ENCODE data around the gene CDR2L. TPM values are rescaled to one million over a fixed set of nuclear protein-coding genes. Genes with fewer than 3 reads are reported as not detected.
"Not testable (repeated sequence)": the region's sequence is repeated elsewhere in the genome, so short reads cannot be mapped to it uniquely, and the experiment has no call there.

The CDR2L gene
- total and polyA plus RNA-seq, 4 donors = 0.70 to 1.5 (median 0.94) TPM

GRCh38 chr17:75004371-75004770, 16.9 kb downstream of the CDR2L start (continued):
- TF ChIP-seq TAF1 (conservative IDR thresholded peaks at IDR 0.05) (no peak), HNF4G (IDR thresholded peaks at IDR 0.05) (no peak), ATF3 (IDR thresholded peaks at IDR 0.05) (no peak)

- Histone ChIP-seq H3K4me1 (ENCODE audit: control insufficient read depth in 4 of 4, insufficient read depth in 4 of 4, low read length in 3 of 4) (no peaks in the 10 kb centered on the region), H3K9me3 (ENCODE audit: control insufficient read depth in 4 of 4, low read length in 3 of 4) (no peaks in the 10 kb centered on the region), H3K9ac (ENCODE audit: low read depth in 1 of 2, low read length in 2 of 2) (no peak overlapping the region), H3K4me3 (ENCODE audit: low read depth in 1 of 3, low read length in 3 of 3) (no peak overlapping the region), H3K27me3 (ENCODE audit: control insufficient read depth in 4 of 4, insufficient read depth in 4 of 4, low read length in 3 of 4) (no peaks in the 10 kb centered on the region), H3K27ac (ENCODE audit: low read depth in 1 of 2, low read length in 2 of 2) (no peak overlapping the region), H3K36me3 (ENCODE audit: control insufficient read depth in 4 of 4, insufficient read depth in 3 of 4, low read depth in 1 of 4, low read length in 3 of 4) (no peaks in the 10 kb centered on the region)
- TF ChIP-seq JUND (IDR thresholded peaks at IDR 0.05) = no peak
- no peak for TF ChIP-seq HNF4A (conservative IDR thresholded peaks at IDR 0.05)
- no peak for TF ChIP-seq GABPA (IDR thresholded peaks at IDR 0.05 in 1 of 2, conservative IDR thresholded peaks at IDR 0.05 in 1 of 2)
- TF ChIP-seq RXRA (IDR thresholded peaks at IDR 0.05) = no peak
- TF ChIP-seq REST (IDR thresholded peaks at IDR 0.05) = no peak
- TF ChIP-seq SP1 (IDR thresholded peaks at IDR 0.05) = no peak
- no peak for DNase-seq (ENCODE audit: low spot score)
- 85% methylated on average over 8 of the region's 8 CpGs for WGBS
These were observed 17.9 kb downstream of the CDR2L start for GRCh38 chr17:75005291-75005690.

GRCh38 chr17:75006084-75006483, 18.7 kb downstream of the CDR2L start:
- H3K27me3 ChIP-seq (ENCODE audit: control insufficient read depth in 4 of 4, insufficient read depth in 4 of 4, low read length in 3 of 4); H3K27ac ChIP-seq (ENCODE audit: low read depth in 1 of 2, low read length in 2 of 2); H3K4me3 ChIP-seq (ENCODE audit: low read depth in 1 of 3, low read length in 3 of 3); H3K9ac ChIP-seq (ENCODE audit: low read depth in 1 of 2, low read length in 2 of 2); DNase-seq (ENCODE audit: low spot score); H3K4me1 ChIP-seq (ENCODE audit: control insufficient read depth in 4 of 4, insufficient read depth in 4 of 4, low read length in 3 of 4); H3K36me3 ChIP-seq (ENCODE audit: control insufficient read depth in 4 of 4, insufficient read depth in 3 of 4, low read depth in 1 of 4, low read length in 3 of 4); H3K9me3 ChIP-seq (ENCODE audit: control insufficient read depth in 4 of 4, low read length in 3 of 4): not testable (repeated sequence)
- WGBS = 90% methylated on average over 6 of the region's 6 CpGs

GRCh38 chr17:75006653-75007052, 19.2 kb downstream of the CDR2L start:
- no peak for DNase-seq (ENCODE audit: low spot score)
- Histone ChIP-seq H3K27ac (ENCODE audit: low read depth in 1 of 2, low read length in 2 of 2) (no peak overlapping the region), H3K4me3 (ENCODE audit: low read depth in 1 of 3, low read length in 3 of 3) (no peak overlapping the region), H3K36me3 (ENCODE audit: control insufficient read depth in 4 of 4, insufficient read depth in 3 of 4, low read depth in 1 of 4, low read length in 3 of 4) (no peaks in the 10 kb centered on the region), H3K9ac (ENCODE audit: low read depth in 1 of 2, low read length in 2 of 2) (no peak overlapping the region), H3K27me3 (ENCODE audit: control insufficient read depth in 4 of 4, insufficient read depth in 4 of 4, low read length in 3 of 4) (no peaks in the 10 kb centered on the region), H3K9me3 (ENCODE audit: control insufficient read depth in 4 of 4, low read length in 3 of 4) (no peaks in the 10 kb centered on the region), H3K4me1 (ENCODE audit: control insufficient read depth in 4 of 4, insufficient read depth in 4 of 4, low read length in 3 of 4) (peaks cover 0 to 2% (median under 1%) of the 10 kb centered on the region in 4 donors)
- 61% methylated on average over 5 of the region's 5 CpGs for WGBS
- peak; percentile 18 for TF ChIP-seq CTCF (IDR thresholded peaks at IDR 0.05; ENCODE audit: low read depth, low read length, missing input control)
- TF ChIP-seq ZBTB33 (IDR thresholded peaks at IDR 0.05) = no peak
- no peak for TF ChIP-seq TAF1 (conservative IDR thresholded peaks at IDR 0.05)
- peak; percentile 49 to 61 for TF ChIP-seq RAD21 (IDR thresholded peaks at IDR 0.05)
- TF ChIP-seq NR2F2 (IDR thresholded peaks at IDR 0.05) = no peak
